GM19438 (cell line): ENCODE results near the gene NUP205.
"Not testable (repeated sequence)": the region's sequence is repeated elsewhere in the genome, so short reads cannot be mapped to it uniquely, and the experiment has no call there.

ENCODE experiments used
- ATAC-seq: cut with Tn5 transposase; IDR thresholded peaks from one replicate; pipeline ENCODE4 v1.9.1; 2021; ENCODE audit warnings: low read depth; ENCODE audit not compliant: unreplicated experiment

Gene NUP205

DNA sequence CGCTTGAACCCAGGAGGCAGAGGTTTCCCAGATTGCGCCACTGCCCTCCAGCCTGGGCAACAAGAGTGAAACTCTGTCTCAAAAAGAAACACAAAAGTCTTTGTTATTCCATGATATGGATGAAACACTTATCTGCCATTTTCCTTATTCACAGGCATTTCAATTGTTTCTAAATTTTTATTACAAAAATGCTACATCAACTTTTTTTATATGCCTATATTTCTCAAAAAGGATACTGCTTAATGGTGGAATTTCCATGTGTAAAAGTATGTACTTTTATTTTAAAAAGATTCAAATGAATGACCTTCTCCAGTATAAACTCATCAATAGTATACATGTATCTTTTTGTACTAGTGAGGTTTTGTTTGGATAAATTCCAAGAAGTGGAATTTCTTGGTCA, 62.7 kb downstream of the NUP205 start:
- ATAC-seq, result no peak

DNA sequence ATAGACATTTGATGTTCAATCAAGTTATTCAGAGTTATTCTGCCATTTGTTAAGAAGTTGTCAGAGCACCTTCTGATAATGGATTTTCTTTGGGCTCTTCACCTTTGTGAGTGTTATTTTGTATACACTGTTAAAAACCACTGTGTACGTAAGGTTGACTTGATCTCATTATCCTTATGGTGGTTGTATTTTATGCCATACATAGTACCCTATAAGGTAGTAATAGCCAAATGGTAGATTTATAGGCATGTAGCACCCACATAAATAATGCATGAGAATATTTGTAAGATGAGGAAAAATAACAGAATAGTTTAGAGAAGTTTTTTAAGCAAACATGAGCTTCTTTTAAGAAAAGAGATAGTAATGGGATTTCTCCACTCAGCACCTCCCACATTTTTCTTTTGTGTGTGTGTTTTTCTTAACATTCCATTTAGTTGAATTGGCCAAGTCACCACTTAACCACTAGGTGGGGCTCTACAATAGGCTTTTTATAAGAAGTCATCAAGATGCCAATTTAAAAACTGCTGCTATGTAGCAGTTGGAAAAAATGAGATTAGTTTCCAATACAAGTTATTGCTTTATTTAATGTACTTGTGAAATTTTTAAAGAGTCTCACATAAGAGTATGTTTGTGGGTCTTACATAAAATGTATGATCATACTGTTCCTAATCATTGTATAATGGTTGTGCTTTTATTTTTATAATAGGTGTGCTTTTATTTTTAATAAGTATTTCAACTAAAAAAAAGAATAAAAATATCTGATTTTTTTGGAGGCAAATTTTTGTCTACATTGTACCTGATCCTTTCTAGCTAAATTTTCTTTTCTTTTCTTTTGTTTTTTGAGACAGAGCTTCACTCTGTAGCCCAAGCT, 63.5 kb downstream of the NUP205 start:
- ATAC-seq, result no peak

DNA sequence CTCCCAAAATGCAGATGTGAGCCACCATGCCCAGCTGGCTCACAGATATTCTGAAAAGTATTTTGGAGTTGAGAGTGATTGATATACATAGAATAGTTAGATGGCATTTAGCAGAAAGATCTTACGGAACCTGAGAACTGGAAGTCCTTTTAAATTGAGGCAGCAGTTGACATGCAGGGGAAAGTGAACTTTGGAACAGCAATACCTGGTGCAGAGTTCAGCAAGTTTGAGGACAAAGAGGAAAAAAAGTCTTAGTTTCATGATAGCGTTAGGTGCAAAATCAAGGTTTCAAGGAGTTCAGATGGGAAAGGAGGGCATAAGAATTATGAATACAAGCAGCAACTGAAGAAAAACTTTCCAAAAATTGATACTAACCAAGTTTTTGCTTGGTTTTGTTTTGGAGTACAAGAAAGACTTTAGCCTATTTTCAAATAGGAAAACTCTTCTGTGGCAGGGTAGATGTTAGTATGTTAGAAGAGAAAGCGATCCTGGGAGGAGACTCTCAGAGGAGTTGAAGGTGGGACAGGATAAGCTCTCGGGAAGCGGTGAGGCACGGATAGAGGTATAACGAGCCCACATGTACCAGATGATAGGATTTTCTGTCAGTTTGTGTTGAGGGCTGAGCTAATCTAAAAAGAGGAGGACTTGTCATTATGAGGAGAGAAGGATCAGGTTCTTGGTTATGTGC, 76.6 kb downstream of the NUP205 start:
- no peak for ATAC-seq

DNA sequence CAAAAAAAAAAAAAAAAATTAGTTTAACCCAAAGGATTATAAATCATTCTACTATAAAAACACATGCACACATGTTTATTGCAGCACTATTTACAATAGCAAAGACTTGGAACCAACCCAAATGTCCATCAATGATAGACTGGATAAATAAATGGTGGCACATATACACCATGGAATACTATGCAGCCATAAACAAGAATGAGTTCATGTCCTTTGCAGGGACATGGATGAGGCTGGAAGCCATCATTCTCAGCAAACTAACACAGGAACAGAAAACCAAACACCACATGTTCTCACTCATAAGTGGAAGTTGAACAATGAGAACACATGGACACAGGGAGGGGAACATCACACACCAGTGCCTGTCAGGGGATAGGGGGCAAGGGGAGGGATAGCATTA, 82.0 kb downstream of the NUP205 start:
- not testable (repeated sequence) for ATAC-seq

DNA sequence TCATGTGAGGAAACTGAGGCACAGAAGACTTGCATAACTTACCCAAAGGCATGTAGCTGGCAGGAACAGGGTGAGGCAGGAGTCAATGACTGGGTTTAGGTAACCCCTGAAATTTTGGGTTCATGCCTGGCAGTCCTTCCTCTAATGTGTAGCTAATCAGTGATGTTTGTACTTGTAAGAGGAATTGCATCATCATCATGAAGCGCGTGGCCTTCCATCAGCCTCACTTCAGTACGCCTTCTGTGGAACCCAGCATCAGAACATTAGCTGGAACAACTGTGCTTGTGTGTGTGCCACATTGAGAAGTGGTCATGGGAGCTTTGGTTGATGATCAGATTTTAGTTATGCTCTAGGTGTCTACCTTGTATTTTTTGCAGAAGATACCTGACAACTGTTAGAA, 86.4 kb downstream of the NUP205 start:
- no peak for ATAC-seq

DNA sequence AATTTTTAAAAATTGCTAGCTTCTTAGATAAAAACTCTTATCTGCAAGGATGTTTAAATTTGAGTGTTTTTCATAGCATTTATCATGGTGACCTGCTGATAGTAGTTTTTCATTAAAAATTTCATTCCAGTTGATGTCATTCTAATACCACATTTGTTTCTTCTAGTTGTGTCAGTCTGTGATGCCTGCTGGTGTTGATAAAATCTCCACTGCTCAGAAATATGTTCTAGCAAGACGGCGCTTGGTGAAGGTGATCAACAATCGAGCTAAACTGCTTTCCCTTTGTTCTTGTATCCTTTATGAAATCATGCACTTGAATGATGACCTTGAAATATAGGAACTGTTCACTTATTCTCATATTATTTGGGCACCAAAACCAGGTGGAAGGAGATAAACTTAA, 87.0 kb downstream of the NUP205 start:
- no peak for ATAC-seq

DNA sequence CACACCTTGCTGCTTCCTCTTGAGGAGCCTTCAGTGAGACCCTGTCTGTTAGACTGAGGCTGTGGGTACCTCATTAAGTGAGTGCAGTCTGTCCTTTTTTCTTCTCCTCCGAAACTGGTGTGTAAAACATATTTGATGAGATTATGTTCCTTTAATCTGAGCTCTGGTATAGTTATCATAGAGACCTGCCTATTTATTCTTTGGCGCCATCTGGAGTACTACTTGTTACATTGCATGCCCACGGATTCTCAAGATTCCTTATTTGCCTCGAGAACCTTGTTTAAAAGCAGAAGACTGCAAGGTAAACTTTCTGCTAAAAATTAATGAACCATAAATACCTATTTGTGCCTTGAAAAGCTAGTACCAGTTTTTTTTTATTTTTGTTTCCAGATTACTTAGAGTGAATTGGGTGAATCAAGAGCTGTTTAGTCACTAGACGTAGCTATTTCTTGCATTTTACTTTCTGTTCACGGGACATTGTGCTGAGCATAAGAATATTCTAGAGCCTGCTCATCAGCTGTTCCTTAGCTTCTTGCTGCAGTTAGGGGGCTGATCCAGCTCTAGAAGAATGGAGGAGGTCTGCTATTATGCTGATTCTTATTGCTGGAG, 87.7 kb downstream of the NUP205 start:
- no peak for ATAC-seq

DNA sequence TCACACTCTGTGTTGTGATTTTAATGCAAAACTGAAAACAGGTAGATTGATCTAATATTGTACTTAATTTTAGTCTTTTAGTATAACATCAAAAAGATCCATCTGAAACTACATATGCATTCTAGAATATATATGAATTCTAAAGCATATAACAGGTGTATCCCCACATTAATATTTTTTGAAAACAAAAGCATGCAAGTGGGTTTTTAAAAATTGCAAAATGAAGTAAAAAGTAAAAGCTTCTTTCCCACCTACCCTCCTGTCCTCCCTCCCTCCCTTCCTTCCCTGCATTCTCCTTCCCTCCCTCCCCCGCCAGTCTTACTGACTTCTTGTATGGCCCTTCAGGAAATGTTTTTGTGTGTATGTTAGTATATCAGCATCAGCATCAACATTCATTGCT, 90.0 kb downstream of the NUP205 start:
- ATAC-seq, result no peak

DNA sequence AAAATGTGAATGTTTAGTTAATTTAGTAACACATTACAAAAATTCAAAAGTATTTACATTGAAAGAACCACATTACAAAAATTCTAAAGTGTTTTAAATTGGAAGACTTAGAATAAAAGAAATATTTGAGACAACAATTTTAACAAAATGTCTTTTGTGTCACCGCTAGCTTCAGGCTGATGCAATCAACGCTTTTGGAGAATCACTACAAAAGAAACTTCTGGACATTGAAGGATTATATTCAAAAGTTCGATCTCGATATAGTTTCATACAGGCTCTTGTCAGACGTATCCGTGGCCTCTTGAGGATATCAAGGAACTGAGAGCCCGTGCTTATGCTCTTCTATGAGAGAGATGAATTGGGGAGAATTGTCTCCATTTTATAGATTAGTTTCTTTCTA, 90.5 kb downstream of the NUP205 start:
- no peak for ATAC-seq

DNA sequence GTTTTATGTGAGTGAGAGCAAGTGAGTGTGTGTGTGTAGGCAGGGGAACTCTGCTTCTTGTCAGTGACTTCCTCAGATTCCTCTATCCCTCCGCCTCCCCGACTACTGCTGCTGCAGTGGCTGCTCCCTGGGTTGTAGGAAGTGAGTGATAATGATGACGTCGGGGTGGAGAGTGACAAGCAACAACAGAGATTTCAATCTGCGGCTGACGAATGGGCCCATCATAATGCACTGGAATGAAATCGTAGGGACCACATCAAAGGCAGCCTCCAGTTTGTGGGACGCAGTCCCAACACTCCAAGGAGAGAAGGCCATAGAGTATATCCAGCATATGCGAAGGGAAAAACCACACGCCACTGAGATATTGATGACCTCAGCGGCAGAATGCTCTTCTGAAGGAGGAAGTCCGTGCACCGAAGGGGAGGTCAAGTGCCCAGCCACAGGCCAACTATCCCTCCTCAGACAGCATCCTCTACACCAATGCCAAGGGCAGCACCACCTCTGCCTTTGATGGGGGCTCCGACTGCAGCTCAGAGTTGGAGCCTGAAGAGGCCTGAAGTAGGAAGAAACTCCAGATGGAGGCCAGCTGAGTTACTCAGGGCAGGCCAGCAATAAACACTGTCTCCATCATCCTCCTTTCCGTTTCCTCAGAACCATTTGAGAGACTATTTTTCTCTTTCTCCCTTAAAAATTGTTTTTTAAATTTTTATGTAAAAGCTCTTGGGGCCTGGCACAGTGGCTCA, 93.3 kb downstream of the NUP205 start:
- no peak for ATAC-seq

DNA sequence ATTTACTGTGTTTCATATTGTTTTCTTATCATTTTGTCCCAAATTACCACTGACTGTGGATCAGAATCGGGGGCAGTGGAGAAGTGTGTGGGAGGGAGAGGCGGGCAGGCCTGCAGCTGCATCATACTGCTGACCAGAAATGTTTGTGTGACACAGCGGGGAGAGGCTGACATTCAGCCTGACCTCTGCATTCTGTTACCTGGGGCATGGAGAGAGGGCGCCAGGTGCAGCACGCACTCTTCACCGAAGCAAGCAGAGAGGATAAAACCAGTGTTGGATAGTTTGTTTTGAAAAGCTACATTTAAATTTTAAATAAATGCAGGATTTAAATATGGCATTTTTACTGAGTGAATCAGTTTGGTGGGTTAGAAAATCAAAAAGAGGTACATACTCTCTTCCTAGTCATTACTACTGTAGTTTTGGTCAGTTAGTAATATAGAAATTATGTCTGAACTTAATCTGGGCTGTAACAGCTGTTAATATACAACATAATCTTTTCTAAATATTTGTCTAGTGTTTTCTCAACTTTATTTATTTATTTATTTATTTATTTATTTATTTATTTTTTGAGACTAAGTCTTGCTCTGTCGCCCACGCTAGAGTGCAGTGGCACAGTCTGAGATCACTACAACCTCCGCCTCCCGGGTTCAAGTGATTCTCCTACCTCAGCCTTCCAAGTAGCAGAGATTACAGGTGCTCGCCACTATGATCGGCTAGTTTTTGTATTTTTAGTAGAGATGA, 95.8 kb downstream of the NUP205 start:
- no peak for ATAC-seq

DNA sequence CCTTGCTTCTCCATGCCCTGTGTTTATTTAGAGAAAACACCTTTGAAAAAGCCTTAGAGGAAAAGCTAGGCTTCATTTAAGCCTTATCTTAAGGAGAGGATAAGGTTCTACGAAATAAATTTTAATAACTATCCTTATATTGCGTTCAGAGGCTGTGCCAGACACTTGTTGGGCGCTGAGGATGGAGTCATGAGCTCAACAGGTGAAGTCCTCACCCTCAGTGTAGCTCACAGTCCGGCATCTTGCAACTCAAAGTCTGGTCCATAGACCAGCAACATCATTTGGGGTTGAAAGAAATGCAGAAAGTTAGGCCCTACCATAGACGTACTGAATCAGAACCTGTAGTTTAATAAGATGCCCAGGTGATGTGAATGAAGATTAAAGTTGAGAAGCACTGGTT, 100.8 kb downstream of the NUP205 start:
- no peak for ATAC-seq

DNA sequence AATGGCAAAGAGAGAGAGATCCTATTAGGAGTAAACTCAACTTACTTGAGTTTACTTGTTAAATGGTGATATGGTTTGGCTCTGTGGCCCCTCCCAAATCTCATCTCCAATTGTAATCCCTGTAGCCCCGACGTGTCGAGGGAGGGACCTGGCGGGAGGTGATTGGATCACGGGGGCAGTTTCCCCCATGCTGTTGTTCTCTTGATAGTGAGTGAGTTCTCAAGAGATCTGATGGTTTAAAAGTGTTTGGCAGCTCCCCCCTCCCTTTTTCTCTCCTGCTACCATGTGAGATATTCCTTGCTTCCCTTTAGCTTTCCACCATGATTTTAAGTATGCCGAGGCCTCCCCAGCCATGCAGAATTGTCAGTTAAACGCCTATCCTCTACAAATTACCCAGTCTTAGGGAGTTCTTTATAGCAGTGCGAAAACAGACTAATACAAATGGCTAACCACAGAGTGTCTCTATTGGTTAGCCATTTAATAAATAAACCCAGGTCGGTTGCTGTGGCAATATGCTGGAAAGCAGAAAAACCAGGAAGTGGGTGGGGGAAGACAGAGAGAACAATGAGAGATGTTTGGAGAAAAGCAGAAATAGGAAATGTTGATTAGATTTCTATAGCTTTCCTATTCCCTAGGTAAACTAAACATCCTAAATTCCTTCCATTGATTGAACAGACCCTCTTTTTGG, 101.6 kb downstream of the NUP205 start:
- ATAC-seq, result no peak

DNA sequence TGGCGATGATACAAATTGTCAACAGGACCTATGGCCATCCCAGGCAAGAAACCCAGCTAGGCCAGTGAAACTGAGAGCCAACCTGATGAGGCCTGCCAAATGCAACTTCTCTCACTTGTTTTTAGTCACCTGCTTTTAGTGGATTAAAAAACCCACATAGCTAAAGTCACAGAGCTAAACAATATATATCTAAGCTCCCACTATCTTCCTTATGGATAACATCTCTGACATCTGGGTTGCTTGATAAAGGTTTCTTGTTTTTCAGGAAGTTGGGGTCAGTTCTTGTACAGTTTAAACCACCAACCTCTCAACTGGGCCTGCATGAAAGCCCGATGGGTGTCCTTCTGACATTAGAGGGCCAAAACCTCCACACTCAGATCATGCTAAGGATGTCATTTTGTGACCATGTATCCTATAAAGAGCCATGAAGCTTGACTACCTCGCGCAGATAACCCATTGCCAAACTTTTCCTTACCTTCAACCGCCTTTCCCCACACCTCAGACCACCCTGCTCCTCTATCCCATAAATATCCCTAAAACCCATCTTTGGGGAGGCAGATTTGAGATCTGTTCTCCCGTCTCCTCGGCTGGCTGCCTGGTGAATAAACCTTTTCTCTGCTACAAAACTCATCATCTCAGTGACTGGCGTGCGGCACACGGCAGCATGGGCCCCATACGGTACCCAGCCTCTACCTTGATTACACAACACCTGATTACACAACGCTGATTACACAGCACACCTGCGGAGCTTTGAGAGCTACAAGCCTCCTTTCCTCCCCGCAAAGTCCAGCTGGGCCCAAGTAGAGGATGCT, 103.8 kb downstream of the NUP205 start:
- ATAC-seq, result no peak

DNA sequence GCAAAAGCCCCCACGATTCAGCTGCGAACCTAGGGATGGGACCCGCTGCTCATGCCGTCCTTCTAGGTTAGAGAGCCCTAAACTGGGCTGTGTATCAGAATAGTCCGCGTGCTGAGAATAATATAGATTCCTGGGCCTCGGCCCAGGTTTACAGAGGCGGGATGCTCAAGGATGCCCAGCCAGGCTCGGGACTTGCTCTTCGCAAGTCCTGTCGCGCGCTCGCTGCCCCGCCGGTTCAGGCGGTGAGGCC, 104.3 kb downstream of the NUP205 start:
- no peak for ATAC-seq

DNA sequence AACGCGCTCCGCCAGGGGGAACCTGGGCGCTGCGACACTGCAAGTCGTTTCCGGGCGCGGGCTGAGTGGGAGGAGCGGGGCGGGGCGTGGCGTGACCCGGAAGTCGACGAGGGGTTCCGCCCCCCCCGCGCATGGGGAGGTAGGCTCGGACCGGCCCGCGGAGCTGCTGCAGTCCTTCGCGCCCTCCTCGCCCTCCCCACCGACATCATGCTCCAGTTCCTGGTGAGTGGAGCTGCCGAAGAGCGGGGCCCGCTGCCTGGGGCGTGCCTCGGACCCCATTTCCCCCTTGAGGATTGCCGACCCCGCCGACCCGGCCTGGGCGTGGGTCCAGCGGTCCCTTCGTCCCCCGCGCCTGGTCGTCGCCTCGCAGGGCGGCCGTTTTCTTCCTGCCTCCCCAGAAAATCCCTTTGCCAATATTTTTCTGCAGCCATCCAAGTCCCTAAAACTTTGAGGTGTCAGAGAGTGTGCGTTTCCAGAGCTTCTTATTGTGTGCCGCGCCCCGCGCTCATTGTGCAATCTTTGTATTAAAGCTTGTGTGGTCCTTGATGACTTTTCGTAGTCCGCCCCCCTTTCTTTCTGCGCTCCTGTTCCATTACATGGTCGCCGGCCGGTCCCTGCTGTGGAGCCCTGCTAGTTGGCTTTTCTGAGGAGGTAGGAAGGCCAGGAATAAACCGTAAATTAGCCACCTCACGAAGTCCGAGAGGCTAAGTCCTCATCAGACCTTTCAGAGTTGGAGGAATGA, 104.8 kb downstream of the NUP205 start, which contains the start of gene STMP1:
Gene STMP1, plus strand, starts transcription at position 142 of the 742 bp plus-strand sequence.
- ATAC-seq, result peak; percentile 99

DNA sequence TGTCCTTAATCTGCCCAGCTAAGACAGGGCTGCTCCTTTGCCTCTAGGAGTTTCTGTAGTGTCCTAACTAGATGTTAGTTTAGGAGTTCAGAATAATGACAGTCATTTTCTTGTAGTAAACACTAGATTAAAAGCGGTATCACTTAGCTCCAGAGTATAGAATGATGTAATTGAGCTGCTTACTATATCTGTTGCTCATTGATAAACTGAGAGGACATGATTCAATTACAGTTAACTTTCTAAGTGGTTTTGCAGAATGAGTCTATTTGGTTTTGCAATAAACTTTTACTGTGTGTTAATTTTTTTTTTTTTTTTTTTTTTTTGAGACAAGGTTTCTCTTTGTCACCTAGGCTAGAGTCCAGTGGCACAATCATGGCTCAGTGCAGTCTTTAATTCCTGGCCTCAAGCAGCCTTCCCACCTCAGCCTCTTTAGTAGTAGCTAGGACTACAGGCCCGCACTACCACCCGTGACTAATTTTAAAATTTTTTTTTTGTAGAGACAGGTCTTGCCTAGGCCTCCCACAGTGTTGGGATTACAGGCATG, 106.4 kb downstream of the NUP205 start:
- no peak for ATAC-seq

DNA sequence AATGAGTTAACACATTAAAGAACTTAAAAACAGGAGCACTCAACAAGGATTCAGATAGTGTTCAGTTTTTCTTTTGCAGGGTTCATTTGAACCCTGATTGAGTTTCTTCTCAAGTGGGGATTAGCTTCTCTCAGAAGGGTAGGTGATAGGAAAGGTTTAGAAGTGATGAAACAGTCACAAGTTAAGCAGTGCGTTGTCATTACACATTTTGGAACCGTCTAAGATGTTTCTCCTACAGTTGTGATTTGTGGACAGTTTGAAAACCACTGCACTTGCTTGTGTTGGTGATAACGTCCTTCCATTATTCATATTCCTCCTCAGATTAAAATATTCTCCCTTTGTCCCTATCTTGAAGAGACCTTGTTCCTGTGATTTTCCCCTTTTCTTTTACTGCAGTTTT, 107.3 kb downstream of the NUP205 start:
- ATAC-seq, result no peak
